K562 treated with DMSO at 1 percent for 12 hours (cell line): Measurements from ENCODE around the gene MTNR1B. TPM values are rescaled to one million over a fixed set of nuclear protein-coding genes. Genes with fewer than 3 reads are reported as not detected.

ENCODE experiments used
- total RNA-seq: library from RNA; unstranded; fragments of 300-600 nt; gene quantifications from 2 replicates; pipeline ENCODE4 v1.2.3, GENCODE V29; 2022; ENCODE audit not compliant: insufficient read depth

MTNR1B gene
- not detected in 2 replicates for total RNA-seq

DNA sequence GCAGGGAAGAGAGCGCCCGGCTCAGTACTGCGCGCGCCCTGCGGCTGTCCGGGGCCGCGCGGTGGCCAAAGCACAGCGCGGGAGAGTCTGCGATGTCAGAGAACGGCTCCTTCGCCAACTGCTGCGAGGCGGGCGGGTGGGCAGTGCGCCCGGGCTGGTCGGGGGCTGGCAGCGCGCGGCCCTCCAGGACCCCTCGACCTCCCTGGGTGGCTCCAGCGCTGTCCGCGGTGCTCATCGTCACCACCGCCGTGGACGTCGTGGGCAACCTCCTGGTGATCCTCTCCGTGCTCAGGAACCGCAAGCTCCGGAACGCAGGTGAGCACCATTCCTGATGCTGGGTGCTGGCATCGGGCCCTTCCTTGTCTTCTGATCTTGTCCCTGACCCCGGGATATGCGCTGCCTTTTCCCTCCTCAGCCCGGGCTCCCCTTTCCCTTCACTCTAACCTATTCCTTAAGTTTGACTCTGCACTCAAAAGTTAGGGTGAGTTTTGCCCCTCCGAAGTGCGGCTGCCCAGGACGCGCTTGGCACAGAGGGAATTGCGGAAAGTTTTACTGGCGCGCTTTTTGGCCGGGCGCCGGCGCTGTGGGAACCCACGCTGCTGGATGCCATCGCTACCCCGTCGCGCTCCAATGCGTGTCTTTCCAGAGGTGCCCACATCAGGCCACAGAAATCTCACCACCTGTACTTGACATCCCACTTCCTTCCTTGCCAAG lies at the start of gene MTNR1B:
MTNR1B (plus strand) TSS at position 18 of the 714 bp plus-strand sequence; CDS start at position 93, 75 bp downstream.

Other genes starting within 250 kb of the MTNR1B start
- 3.3 and 5.7 TPM in 2 replicates for gene SLC36A4, start 228.3 kb downstream of the MTNR1B start, total RNA-seq